SJCRH30 (cell line): ENCODE results near the gene FNBP1. TPM values are rescaled to one million over a fixed set of nuclear protein-coding genes. Genes with fewer than 3 reads are reported as not detected.

Source experiments
- DNase-seq, 2 experiments: peaks; one replicate each; pipeline ENCODE4 v3.0.0-alpha.2; 2015 to 2020
- H3K27ac ChIP-seq: fragments of 250-450 bp; sonication (Bioruptor Pico); 2 replicates; pipeline ENCODE4 v1.5.1; 2020; ENCODE audit warnings: mild to moderate bottlenecking, moderate library complexity
- H3K27me3 ChIP-seq: fragments of 250-450 bp; sonication (Bioruptor Pico); 2 replicates; pipeline ENCODE4 v1.5.1; 2020; ENCODE audit warnings: mild to moderate bottlenecking, moderate library complexity
- H3K36me3 ChIP-seq: fragments of 250-450 bp; sonication (Bioruptor Pico); 2 replicates; pipeline ENCODE4 v1.5.1; 2020; ENCODE audit warnings: mild to moderate bottlenecking, moderate library complexity
- H3K4me1 ChIP-seq: fragments of 250-450 bp; sonication (Bioruptor Pico); 2 replicates; pipeline ENCODE4 v1.5.1; 2020; ENCODE audit warnings: mild to moderate bottlenecking, moderate library complexity
- H3K4me3 ChIP-seq: fragments of 250-450 bp; sonication (Bioruptor Pico); 2 replicates; pipeline ENCODE4 v1.5.1; 2020; ENCODE audit warnings: mild to moderate bottlenecking, moderate library complexity
- H3K9me3 ChIP-seq: fragments of 250-450 bp; sonication (Bioruptor Pico); replicated peaks from 2 replicates; pipeline ENCODE4 v1.5.1; 2020; ENCODE audit warnings: mild to moderate bottlenecking, moderate library complexity
- total RNA-seq: library from RNA; depleted of rRNA; stranded (reverse); fragments of >200 nt; shearing (Covaris generic); gene quantifications from 2 replicates; pipeline ENCODE4 v1.2.3, GENCODE V29; 2014

The FNBP1 gene
- total RNA-seq, 1 experiment from 2014 or later, result 56.9 TPM

DNA sequence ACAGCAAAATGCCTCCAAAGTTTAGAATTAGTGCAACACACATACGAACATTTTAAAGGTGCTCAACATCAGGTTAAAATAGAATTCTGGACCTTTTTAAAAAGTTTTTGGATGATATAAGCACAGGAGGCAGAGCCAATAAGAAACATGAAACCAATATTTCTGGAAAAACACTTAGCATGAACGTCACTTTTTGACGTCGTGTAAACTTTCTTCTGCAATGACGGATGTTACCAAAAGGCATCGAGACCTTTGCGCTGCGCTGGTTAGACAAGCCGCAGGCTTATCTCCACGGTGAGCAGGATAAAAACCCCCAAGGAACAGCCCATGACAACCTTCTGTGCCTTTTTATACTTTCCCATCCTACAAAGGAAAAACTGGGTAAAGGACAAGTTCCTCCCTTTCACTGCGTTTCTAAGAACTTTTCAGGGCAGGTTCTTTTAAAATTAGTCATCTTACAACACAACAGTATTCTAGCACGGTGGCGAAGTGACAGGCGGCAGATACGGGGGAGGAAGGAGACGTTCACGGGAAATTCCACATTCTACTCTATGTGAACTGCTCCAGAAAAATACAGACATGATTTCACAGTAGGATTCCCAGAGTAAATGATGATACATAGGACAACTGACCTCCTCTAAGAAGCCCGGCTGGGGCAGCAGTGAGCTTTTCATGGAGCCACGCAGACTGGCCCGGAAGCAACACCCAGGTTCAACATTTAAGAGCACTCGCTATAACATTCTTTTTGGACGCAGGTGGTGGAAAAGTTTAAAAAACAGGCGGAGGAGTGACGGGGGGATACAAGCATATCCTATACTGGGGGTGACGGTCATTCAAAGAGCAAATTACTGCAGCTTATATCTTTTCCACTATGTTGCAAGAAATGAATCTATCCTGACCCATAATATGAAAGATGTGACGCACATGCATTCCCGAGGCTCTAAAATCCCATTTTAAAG is 155.4 kb downstream of the FNBP1 start:
- no peak overlapping the region for H3K4me3 ChIP-seq
- no peak overlapping the region for H3K27ac ChIP-seq
- H3K9me3 ChIP-seq, result no peaks in the 10 kb centered on the region
- H3K4me1 ChIP-seq, result peaks cover 7% of the 10 kb centered on the region
- no peaks in the 10 kb centered on the region; the same call in 1 of the 2 replicates for H3K36me3 ChIP-seq
- no peak for DNase-seq
- H3K27me3 ChIP-seq, result no peaks in the 10 kb centered on the region

DNA sequence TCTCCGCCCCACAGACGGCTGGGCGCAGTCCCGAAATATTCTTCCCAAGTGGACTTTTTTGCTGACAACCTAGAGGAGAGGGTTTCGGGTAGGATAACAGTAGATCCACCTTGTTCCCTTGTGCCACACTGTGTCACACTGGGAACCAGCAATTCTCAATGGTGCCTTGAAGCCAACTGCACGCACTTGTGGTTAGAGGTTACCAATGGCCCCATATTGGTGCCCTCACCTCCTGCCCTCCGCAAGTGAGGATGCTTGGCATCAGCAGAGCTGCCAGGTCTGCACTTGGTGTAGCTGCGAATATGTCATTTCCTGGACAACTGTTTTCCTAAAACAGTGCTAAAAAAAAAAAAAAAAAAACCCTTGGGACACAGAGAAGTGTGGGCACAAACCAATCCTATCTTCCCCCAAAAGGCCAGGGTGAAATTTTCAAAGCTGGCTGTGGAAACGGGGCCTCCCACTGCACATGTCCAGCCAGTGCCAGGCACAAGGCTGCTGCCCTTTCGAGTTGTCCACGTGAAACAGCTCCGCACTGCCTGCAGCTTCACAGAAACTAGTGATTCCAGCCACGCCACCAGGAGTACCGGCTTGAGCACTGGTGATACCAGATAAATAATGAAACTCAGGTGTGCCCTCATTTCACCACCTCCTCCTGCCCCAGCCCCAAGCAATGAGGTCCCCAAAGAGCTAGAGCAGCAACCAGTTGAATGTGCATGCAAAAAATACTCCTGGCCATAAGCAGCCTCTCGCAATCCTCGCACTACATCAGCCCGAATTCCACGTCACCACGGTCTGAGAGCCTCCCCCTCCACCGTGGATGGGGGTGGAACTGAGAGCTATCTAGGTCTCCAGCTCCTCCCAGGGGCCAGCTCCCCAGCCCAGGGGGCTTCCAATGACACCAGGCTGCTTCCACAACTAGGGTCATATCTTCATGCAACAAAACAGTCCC is 156.5 kb downstream of the FNBP1 start:
- Histone ChIP-seq H3K36me3 (no peaks in the 10 kb centered on the region; the same call in 1 of the 2 replicates), H3K27me3 (no peaks in the 10 kb centered on the region), H3K27ac (no peak overlapping the region), H3K4me3 (peak overlapping the region; percentile 48), H3K4me1 (peaks cover 3% of the 10 kb centered on the region), H3K9me3 (no peaks in the 10 kb centered on the region)
- DNase-seq, result no peak

DNA sequence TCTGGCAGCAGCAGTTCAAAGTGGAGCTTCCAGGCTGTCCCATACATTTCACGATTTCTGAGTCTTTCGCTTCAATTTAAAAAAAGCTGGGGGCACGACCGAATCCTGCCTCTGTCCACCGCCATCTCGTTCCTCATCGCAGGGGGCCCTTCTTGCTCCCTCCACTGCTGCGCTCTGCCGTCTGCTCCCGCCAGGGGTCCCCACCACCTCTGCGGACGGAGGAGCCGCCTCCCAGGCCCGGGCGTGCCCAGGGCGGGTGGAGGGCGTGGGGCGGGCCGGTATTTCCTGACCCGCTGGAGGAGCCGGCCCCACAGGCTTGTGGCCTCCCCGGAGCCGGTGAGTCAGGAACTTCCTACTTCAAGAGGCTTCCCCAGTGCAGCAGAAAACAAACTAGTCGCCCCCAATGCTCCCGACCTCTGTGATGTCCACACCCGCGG is 157.3 kb downstream of the FNBP1 start:
- H3K36me3 ChIP-seq, result no peaks in the 10 kb centered on the region; the same call in 1 of the 2 replicates
- H3K27me3 ChIP-seq, result no peaks in the 10 kb centered on the region
- peaks cover 9% of the 10 kb centered on the region for H3K4me1 ChIP-seq
- peak overlapping the region; percentile 48 for H3K4me3 ChIP-seq
- DNase-seq, result peak; percentile 90 to 92
- H3K9me3 ChIP-seq, result no peaks in the 10 kb centered on the region
- peak overlapping the region; percentile 24 for H3K27ac ChIP-seq

DNA sequence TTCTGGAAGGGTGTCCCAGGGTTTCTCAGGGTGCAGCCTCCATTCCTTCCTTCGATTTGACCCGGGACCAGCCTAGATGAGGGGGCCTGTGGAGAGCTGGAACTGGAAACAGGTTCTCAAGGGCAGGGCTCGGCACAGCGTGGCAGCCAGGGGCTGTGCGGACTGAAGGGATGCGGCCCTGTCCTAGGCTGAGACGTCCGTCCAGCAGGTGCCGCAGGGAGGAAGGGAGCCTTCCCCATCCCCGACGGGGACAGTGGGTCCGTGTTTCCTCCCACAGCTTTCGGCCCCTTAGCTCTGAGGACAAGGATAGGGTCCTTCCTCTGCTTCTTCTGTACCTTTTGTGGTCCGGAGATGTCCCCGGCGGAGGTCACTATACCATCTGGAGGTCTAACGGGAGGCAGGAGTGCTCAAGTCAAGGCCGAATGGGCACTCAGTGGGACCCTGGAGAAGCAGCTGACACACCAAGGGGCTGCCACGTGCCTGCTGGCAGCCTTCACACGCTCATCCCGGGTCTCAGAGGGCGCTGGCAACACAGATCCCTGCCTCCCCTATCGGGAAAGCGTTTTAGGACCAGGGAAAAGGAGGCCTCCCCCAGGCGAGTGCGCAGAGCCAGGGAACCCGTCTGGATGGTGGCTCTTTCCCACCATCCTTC is 157.8 kb downstream of the FNBP1 start:
- peak overlapping the region; percentile 48 for H3K4me3 ChIP-seq
- no peaks in the 10 kb centered on the region for H3K9me3 ChIP-seq
- no peak for DNase-seq
- H3K36me3 ChIP-seq, result no peaks in the 10 kb centered on the region; the same call in 1 of the 2 replicates
- H3K4me1 ChIP-seq, result peaks cover 9% of the 10 kb centered on the region
- H3K27ac ChIP-seq, result peak overlapping the region; percentile 24
- no peaks in the 10 kb centered on the region for H3K27me3 ChIP-seq

DNA sequence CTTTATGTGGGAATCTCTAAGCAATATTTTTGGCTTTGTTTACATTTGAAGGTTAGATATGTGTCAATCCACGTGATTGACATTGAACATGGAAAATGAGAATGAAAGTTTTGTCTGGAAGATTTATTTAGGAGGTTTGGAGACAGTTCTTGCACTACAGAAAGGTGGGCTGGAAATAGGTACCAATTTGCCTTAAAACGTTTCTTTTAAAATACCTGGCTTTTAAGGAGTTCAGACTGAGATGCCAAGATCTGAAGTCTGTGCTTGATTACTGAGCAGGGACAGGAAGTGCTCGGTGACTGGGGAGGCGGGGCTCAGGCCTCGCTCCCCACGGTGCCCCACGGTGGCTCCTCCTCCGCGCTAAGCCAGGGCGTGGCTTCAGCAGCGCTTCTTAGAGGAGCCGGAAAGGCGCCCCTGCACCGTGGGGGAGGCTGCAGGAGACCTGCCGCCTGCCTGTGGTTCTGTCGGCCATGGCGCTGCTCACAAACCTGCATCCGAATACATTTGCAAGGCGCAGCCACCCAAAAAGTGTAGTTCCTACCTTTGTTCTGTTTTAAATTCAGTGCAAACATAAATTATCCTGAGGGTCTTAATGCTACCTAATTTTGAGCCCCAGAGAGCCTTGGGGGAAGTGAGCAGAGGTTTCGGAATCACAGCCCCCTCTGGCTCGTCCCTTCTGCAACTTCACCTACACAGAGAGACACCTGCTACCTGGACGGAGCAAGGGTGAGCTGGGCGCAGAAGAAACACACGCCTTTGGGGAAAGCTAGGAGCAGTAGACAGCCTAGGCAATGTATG is 158.6 kb downstream of the FNBP1 start:
- Histone ChIP-seq H3K9me3 (no peaks in the 10 kb centered on the region), H3K4me1 (peaks cover 9% of the 10 kb centered on the region), H3K27me3 (no peaks in the 10 kb centered on the region), H3K27ac (no peak overlapping the region), H3K4me3 (no peak overlapping the region), H3K36me3 (no peaks in the 10 kb centered on the region; the same call in 1 of the 2 replicates)
- peak; percentile 44 to 54 for DNase-seq

DNA sequence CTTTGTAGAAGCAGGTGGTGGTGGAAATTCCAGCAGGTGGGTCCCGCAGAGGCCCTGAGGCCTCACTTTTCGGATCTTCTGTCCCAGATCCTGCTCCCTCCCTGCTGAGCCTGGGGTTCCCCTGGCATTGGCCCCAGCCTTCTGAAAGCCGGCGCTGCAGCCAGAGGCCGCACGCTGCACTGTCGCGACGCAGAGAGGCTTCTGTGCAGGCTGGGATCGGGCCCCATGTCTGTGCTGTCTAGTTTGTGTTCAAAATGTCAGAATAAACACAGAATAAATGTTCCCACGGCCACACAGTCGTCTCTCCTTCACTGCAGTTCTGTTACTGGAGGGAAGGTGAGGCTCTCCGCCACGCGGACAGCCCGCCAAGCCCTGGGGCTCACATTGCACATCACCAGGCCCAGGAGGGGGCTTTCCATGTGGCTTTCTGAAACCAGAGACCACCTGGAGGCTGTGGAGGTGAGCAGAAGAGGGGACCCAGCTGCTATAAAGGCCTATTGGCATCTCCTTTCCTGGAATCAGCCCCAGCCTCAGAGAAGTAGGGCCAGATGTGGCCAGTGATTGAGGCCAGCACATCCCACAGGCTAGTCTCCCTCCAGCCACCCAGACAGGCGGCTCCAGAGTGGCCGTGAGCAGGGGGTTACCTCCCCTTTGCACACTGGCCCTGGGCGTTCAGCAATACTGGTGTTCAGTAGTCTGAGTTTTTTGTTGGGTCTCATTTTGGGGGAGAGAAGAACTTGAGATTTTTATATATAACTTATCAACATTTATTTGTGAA is 161.3 kb downstream of the FNBP1 start:
- Histone ChIP-seq H3K9me3 (no peaks in the 10 kb centered on the region), H3K36me3 (no peaks in the 10 kb centered on the region), H3K27ac (no peak overlapping the region), H3K27me3 (no peaks in the 10 kb centered on the region), H3K4me1 (peaks cover 9% of the 10 kb centered on the region), H3K4me3 (no peak overlapping the region)
- DNase-seq, result no peak

DNA sequence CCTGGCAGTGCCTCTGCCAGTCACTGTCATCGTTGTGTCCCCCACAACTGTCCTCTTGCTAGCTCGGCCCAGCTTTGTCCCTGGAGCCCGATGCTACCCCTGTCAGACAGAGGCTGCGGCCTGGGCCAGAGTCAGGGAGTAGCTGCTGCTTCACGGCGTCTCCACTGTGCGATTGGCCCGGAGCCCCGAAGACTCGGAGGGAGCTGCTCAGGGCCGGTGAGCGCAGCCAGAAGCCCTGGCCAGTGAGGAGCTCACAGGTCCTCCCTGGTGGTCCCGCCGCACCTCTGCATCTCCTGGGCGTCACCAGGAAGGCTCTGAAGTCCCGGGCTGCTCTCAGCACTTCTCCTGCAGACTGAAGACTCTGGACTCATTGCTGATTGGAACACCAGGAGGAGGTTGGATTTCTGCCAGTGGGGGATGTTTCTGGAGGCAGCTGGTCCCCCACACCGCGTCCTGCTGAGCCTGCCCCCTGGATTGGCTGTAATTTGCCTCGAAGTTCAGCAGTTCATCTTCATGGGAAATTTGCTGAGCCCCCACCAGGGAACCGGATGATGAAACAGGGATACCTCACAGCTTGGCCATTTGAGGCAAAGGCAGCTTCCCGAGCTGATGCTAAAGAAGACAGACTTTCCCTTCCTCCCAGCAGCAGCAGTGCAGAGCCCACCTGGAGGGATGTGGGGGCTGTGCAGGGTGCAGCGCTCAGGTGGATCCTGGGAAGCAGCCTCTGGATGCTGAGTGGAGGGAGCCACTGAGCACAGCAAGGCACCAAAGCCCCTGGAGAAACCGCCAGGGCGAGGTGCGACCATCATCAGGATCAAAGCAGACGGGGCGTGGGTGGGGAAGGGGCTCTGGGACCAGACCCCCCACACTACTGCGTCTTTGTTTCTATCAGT is 162.1 kb downstream of the FNBP1 start:
- H3K27me3 ChIP-seq, result no peaks in the 10 kb centered on the region

DNA sequence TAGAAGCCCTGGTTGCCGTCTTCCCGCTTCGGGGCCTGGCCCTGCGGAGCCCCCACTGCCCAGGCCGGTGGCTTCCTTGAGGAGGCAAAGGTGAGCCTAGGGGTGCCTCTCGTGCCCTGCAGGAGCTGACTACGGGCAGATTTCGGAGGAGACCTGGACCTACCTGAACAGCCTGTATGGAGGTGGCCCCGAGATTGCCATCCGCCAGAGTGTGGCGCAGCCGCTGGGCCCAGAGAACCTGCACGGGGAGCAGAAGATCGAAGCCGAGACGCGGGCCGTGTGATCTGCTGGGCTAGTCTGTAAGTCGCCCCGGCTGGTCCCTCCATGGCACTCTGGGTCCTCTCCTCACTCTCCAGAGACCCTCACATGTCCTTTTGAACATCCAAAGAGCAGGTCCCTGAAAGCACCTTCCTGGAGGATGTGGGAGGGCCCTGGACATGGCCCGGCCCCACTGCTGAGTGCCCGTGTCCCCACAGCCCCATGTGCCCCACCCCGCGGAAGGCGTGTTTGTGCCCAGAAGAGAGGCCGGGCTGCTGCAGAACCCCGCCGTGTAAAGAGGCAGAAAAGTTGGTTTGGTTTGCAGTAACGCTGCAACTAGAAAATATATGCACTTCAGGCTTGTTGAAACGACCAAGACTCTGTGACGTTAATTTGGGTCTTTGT is 162.9 kb downstream of the FNBP1 start:
- Histone ChIP-seq H3K9me3 (no peaks in the 10 kb centered on the region), H3K27me3 (no peaks in the 10 kb centered on the region), H3K4me3 (no peak overlapping the region), H3K27ac (no peak overlapping the region), H3K36me3 (no peaks in the 10 kb centered on the region), H3K4me1 (peaks cover 6% of the 10 kb centered on the region; the same call in 1 of the 2 replicates)
- no peak for DNase-seq

More for the DNA sequence above, 162.1 kb downstream of the FNBP1 start:
- H3K4me3 ChIP-seq, result no peak overlapping the region
- no peaks in the 10 kb centered on the region for H3K36me3 ChIP-seq
- H3K27ac ChIP-seq, result no peak overlapping the region
- H3K4me1 ChIP-seq, result peaks cover 6% of the 10 kb centered on the region; the same call in 1 of the 2 replicates
- DNase-seq, result peak; percentile 73 to 74
- H3K9me3 ChIP-seq, result no peaks in the 10 kb centered on the region

DNA sequence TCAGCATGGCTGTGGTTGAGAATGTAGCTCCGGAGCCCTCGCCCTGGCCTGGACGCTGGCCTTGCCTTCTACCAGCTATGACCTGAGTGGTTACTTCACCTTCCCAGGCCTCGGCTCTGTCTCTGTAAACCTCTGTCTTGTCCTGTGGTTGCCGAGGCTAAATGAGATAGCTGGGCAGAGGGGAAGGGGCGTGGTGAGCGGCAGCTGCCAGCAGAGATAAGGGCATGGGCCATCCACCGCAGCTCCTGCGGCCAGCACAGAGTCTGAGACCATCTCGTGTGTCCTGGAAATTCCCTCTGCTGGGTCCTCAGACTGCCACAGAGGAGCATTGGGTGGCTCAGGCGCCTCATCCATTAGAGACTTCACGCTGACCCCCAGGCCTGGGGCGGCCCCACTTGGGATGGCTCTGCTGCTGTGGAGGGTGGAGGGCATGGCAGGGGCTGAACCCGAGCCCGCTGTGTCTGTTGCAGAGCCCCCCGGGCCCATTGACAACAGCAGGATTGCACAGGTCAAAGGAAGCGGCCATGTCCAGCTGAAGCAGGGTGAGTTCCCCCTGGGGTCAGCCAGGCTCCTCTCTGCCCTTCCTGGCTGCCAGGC is 163.8 kb downstream of the FNBP1 start:
- H3K4me1 ChIP-seq, result peaks cover 6% of the 10 kb centered on the region; the same call in 1 of the 2 replicates
- H3K9me3 ChIP-seq, result no peaks in the 10 kb centered on the region
- no peak overlapping the region for H3K4me3 ChIP-seq
- H3K36me3 ChIP-seq, result 0 out of 2 replicates have a peak, but pooled peaks cover 2% of the 10 kb centered on the region
- no peaks in the 10 kb centered on the region for H3K27me3 ChIP-seq
- DNase-seq, result no peak
- H3K27ac ChIP-seq, result no peak overlapping the region

DNA sequence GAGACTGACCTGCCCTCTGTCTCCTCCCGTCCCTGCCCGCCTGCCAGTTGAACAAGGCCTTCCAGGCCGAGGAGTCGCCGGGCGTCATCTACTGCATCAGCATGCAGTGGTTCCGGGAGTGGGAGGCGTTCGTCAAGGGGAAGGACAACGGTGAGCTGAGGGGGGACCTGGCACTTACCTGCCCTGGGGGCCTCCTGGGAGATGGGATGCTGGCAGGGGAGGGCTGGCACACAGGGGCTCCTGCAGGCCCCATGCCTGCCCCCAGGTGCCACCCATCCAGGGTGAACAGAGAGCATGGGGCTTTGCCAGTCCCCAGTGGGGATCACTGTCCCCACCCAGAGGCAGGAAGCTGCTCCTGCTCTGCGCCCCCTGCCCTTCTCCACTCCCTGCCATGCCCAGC is 164.7 kb downstream of the FNBP1 start:
- H3K27me3 ChIP-seq, result no peaks in the 10 kb centered on the region
- H3K4me3 ChIP-seq, result no peak overlapping the region
- no peak for DNase-seq
- H3K9me3 ChIP-seq, result no peaks in the 10 kb centered on the region
- peaks cover 6% of the 10 kb centered on the region; the same call in 1 of the 2 replicates for H3K4me1 ChIP-seq
- H3K36me3 ChIP-seq, result 0 out of 2 replicates have a peak, but pooled peaks cover 2% of the 10 kb centered on the region
- no peak overlapping the region for H3K27ac ChIP-seq

DNA sequence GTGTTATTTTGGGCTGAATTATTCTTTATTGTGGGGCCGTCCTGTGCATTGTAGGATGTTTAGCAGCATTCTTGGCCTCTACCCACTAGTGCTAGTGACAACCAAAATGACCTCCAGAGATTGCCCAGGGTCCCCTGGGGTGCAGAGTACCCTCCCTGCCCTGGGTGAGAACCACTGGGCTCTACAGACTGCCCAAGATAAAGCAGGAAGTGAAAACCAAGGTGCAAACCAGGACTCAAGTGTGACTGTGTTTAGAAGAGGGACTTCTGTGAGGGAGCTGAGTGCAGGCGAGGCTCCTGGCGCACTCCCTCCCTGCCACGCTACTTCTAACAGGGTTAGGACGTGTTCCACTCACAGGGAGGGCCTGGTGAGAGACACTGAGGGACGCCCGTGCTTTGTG is 166.2 kb downstream of the FNBP1 start:
- Histone ChIP-seq H3K36me3 (0 out of 2 replicates have a peak, but pooled peaks cover 2% of the 10 kb centered on the region), H3K27me3 (no peaks in the 10 kb centered on the region), H3K4me1 (peaks cover 6% of the 10 kb centered on the region; the same call in 1 of the 2 replicates), H3K9me3 (no peaks in the 10 kb centered on the region), H3K27ac (no peak overlapping the region), H3K4me3 (no peak overlapping the region)
- DNase-seq, result no peak
